ENCODE data around the gene ABCG5.

GRCh38 chr2:43832457-43832856 is 6.2 kb downstream of the ABCG5 start:
- no peak for TF ChIP-seq CTCF (IDR thresholded peaks at IDR 0.05)
- TF ChIP-seq POLR2A (IDR thresholded peaks at IDR 0.05), result peak in 1 of 2 donors; percentile 16

All from Peyer's patch (tissue), 4 donors.